HG03045 (cell line): Measurements from ENCODE around the gene LRRC4C.

Experiments
- ATAC-seq: cut with Tn5 transposase; IDR thresholded peaks from one replicate; pipeline ENCODE4 v1.9.1; 2021; ENCODE audit warnings: mild to moderate bottlenecking, moderate library complexity; ENCODE audit not compliant: unreplicated experiment

The LRRC4C gene

GRCh38 chr11:41146326-41146725 lies 313.1 kb downstream of the LRRC4C start:
- ATAC-seq: no peak

DNA sequence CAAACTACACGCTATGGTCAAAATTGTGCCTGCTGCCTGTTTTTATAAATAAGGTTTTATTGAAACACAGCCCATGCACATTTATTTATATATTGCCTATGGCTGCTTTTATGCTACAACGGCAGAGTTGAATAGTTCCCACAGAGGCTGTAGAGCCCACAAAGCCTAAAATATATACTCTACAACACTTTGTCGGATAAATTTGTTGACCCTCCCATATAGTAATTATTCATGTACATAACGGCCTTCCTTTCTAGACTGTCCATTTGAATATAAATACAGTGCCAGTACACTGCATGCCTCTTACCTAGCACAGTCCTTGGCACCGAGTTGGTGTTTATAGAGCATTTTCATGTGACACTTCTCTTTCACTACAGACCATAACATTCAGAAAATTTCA lies 314.0 kb downstream of the LRRC4C start:
- ATAC-seq: no peak

- ATAC-seq: no peak
Measured at GRCh38 chr11:41134971-41135370, 324.5 kb downstream of the LRRC4C start.

- ATAC-seq: no peak
Measured at GRCh38 chr11:41133023-41133422, 326.4 kb downstream of the LRRC4C start.

- no peak for ATAC-seq
Measured at GRCh38 chr11:41121600-41121999, 337.9 kb downstream of the LRRC4C start.

GRCh38 chr11:41119484-41119883 lies 340.0 kb downstream of the LRRC4C start:
- no peak for ATAC-seq

DNA sequence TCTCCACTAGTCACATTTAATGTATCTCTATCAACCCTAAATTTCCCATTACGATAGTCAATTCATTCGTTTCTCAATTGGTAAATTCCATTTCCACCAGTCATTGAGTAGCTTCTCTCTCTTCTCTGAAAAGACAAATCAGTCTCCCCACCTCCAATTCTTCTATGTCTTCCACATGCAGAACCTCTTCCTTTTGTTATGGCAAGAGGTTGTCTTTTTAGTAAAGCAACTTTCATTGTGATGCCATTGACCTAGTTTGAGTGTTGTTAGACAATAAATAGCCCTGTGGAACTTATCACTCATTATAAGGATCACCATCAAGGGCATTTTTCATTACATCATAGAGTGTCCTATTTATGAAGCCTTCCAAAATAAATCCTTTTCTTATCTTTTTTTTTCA lies 340.9 kb downstream of the LRRC4C start:
- no peak for ATAC-seq

DNA sequence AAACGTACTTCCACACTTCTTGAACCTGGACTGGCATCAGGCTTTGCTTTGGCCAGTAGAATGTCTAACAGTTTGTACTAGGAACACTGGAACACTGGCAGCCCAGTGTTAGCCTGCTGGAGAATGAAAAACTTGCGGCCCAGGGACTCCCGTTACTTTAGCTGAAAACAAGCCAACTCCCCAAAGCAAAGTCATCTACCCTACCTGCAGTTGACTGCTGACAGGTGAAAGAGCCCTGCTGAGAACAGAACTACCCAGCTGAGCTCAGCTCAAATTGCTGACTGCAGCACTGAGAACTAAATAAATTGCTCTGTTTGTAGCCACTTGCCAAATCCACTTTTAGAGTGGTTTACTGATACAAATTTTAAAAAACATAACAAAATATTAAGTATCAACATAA lies 342.5 kb downstream of the LRRC4C start:
- no peak for ATAC-seq

GRCh38 chr11:41115066-41115465 lies 344.4 kb downstream of the LRRC4C start:
- no peak for ATAC-seq

DNA sequence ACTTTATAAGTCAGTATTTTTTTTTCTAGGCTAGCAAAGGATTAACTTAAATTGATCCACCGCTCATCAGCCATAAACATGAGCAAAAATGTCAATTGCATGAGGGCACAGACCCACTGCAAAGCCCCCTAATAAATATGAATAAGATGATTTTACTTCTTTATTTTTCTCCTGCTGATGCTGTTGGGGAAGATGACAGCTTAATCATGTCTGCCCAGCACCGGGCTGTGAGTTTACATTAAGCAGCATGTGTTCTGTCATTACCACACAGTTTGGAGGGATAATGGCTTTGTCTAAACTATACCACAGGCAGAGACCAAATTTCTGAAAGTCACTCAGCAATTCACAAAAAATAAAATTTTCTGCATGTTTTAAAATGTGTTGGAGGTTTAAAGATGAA lies 346.3 kb downstream of the LRRC4C start:
- no peak for ATAC-seq

DNA sequence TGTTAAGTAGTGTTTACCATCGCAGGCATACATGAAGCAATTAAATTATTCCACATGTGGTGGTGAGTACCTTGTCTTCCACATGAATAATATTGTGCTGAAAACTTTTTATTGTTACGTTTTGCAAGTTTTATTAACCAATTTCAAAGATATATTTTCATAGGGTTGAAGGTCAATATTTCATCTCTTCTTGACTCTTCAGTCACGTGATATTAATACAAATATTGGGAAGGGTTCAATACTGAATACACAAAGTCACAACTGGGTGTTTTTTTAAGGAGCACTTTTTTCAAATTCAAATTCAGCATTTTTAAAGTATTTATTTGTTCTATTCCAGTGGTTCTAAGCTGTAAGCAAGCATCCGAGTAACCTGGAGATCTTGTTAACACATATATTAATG lies 348.9 kb downstream of the LRRC4C start:
- ATAC-seq: no peak

DNA sequence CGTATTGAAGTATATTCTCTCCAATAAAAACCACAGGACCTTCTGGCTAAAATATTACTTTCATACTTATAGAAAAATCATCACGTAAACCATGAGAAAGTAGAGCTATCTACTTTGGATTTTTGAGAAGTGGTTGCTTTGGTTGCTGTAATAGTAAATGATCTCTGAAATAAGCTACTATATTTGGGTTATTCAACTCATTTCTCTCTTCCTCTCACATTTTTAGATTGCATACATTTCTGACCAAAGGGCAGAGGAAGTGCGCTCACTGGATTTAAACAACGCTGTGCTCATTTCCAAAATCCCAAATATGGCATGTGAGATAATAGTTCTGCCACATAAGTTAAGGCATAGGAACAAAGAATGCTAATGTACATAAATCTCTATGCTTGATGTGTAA lies 357.0 kb downstream of the LRRC4C start:
- no peak for ATAC-seq

DNA sequence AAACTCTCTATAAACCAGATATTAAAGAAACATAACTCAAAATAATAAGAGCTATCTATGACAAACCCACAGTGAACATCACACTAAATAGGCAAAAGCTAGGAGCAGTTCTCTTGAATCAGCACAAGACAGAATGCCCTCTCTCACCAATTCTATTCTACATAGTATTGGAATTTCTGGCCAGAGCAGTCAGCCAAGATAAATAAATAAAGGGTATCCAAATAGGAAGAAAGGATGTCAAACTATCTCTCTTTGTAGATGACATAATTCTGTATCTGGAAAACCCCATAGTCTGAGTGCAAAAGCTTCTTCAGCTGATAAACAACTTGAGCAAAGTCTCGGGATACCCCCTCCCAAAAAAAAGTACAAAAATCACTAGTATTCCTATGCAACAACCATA lies 359.8 kb downstream of the LRRC4C start:
- ATAC-seq: no peak

DNA sequence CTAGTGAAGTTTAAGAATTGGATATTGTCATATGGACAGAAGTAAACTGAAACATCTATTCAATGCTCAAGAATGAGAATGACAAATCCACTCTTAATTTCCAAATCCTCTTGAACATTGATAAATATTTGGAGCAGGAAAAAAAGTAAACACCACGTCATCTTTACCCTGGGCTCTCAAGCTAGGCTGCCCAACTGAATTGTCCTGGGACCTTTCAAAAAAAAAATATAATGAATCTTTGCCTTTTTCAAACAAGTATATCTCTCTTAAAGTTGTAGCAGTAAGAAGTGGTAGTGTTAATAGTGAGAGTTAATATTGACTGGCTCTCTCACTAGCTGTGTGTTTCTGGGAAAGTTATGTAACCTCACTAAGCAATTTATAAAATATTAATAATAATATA lies 374.3 kb downstream of the LRRC4C start:
- ATAC-seq: no peak

DNA sequence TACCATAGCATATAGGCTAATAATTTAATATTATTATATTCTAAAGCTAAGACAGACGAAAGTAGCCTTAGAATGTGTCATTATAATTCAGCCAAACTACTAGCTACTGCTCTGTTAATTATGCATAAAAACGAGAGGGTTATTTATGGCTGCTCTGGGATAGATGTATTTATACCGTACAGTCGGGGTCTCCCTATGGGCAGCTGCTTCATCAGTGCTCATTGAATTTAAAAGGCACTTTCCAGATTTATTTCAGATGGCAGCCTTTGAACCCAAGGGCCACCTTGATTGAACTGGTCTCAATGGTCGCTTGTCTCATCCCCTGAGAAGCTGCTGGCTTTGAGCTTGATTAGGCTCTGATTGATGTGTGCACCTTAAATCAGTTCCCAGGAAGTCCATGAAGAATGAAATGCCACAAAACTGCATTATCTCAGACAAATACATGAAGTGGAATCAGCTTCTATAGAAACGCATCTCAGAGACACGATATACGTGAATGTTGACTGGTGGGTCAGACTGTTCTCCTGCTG lies 377.6 kb downstream of the LRRC4C start:
- no peak for ATAC-seq

GRCh38 chr11:41074318-41074717 lies 385.1 kb downstream of the LRRC4C start:
- ATAC-seq: no peak

GRCh38 chr11:41065432-41065831 lies 394.0 kb downstream of the LRRC4C start:
- no peak for ATAC-seq

DNA sequence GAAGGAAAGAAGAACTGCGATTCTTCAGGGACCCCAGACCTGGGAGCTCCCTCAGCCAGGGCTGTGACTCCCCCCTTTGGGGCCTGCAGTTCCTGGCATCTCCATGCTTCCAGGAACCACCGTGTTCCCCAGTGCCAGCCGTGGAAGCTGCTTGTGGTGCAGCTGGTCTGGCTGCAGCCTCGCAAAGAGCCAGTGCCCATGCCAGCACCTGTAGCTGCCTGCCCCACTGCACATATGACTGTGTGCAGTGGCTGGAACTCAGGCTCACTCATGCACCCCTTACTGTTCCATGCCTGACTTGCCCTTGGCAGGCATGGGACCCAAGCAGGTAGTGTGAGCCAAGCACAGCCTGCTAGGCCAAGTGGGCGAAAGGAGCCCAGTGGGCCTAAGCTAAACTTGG lies 401.3 kb downstream of the LRRC4C start:
- no peak for ATAC-seq

GRCh38 chr11:41056892-41057569 lies 402.4 kb downstream of the LRRC4C start:
- no peak for ATAC-seq

DNA sequence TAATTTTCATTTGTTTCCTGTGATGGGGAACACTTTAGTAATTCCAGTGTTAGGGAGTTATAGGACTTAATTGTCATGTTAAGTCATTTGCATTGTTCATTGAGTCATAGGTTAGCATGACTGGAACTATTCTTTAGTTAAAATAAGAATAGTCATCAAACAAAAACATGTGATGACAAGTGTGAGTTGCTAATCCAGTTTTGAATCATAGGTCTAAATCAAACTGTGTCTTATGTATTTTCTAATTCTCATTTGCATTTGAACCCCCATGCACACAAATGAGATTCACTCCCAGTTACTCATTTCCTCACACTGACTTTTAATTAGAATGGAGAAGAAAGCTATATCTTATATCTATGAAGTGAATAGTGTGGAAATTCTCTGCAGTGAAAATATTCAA lies 405.6 kb downstream of the LRRC4C start:
- no peak for ATAC-seq

GRCh38 chr11:41051919-41052635 lies 407.4 kb downstream of the LRRC4C start:
- no peak for ATAC-seq

DNA sequence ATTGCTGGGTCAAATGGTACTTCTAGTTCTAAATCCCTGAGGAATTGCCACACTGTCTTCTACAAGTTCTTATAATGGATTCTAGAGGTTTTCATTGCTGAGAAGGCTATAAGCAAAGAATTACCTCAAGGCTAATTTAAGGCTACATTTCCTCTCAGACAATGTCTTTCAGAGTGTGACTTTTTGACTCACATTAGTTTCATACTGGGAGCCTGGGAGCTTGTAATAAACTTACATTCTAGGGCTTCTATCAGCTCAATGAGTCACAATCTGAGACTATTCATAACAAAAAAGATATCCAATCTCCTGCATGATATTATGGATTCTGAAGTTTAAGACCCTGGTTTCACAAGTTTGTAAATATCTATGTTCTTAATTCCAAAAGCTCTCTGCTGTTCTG lies 408.7 kb downstream of the LRRC4C start:
- no peak for ATAC-seq
